ENCODE results near the gene ZBTB8A. TPM values are rescaled to one million over a fixed set of nuclear protein-coding genes. Genes with fewer than 3 reads are reported as not detected.

Gene ZBTB8A
- total and polyA plus RNA-seq, 2 of the 8 experiments (the other 6 are each of a cell fraction or from before 2014, with no cell fraction given): 2.9 to 10.4 TPM

DNA sequence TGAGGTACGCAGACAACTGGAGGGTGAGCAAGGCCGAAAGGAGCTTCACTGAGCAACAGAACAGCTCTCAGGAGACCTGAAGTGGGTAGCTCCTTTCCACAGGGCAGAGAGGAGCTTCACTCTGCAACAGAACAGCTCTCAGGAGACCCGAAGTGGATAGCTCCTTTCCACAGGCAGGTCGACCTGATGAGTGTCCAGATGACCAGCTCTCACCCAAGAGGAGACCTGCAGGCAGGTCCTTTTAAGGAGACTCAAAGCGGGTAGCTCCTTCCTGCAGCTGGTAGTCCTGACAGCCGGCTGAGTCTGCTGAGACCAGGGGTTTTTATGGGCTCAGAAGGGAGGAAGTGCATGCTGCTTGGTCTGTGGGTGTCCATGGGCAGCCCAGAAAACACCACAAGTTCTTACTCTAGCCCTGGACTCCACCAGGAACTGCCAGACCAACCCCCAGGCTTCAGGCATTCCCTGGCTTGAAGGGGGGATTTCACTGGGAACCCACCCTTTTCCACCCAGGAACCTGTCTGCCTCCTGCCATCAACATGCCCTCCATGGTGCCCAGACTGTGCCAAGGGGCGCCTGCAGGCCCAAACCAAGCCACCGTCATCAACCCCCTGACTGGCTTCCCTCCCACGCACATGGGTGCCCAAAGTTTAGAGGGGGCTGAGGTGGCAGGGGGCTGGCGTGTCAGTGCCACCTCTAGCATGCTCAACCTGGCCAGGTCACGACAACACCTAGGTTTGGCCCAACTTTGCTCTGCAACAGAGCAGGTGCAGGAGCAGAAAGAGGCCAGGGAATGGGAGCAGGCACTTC, 67.5 kb downstream of the ZBTB8A start (continued):
- no peak for TF ChIP-seq SAP30 (IDR thresholded peaks at IDR 0.05; ENCODE audit: insufficient read depth, insufficient replicate concordance, low read length)
- TF ChIP-seq PHF8 (conservative IDR thresholded peaks at IDR 0.05; ENCODE audit: low read depth, low read length): no peak
- no peak for TF ChIP-seq SIRT6 (IDR thresholded peaks at IDR 0.05; ENCODE audit: low read length)
- no peak for TF ChIP-seq NRF1 (IDR thresholded peaks at IDR 0.05; ENCODE audit: low read depth, low read length)
- TF ChIP-seq BACH1 (IDR thresholded peaks at IDR 0.05; ENCODE audit: low read length): no peak
- no peak for TF ChIP-seq POU5F1 (IDR thresholded peaks at IDR 0.05; ENCODE audit: low read depth, low read length)
- no peak for TF ChIP-seq TEAD4 (IDR thresholded peaks at IDR 0.05; ENCODE audit: low read depth, low read length)
- no peak for TF ChIP-seq SIX5 (IDR thresholded peaks at IDR 0.05; ENCODE audit: low read depth, low read length)
- no peak for TF ChIP-seq YY1 (IDR thresholded peaks at IDR 0.05; ENCODE audit: low read depth, low read length)
